B cell (primary cell): Measurements from ENCODE around the gene PPAN. TPM values are rescaled to one million over a fixed set of nuclear protein-coding genes. Genes with fewer than 3 reads are reported as not detected.

ENCODE experiments used
- ATAC-seq: fragments of 200-7000 bp; cut with Tn5 transposase; one replicate; pipeline ENCODE4 v1.10.0; 2021; ENCODE audit warnings: low read depth, mild to moderate bottlenecking, moderate number of reproducible peaks, moderate library complexity
- CTCF ChIA-PET: fragments of 350-600 bp; sonication (Branson Sonifier 250); formaldehyde crosslinking; loops from one replicate; lab custom pipeline; 2021; ENCODE audit warnings: antibody characterized with exemption, inconsistent platforms; lab: Charles Lee
- POLR2A ChIA-PET: fragments of 350-600 bp; sonication (Branson Sonifier 250); formaldehyde crosslinking; loops from one replicate; lab custom pipeline; 2021; ENCODE audit warnings: antibody characterized with exemption; lab: Charles Lee
- DNase-seq: peaks from one replicate; pipeline ENCODE4 v3.0.0; 2013
- H2AFZ ChIP-seq: 2 replicates; pipeline ENCODE4 v1.6.1; 2012; ENCODE audit warnings: mild to moderate bottlenecking, low read depth, low read length; ENCODE audit not compliant: insufficient read depth, poor library complexity, severe bottlenecking
- H3K27ac ChIP-seq, 2 donors: 1 replicate in 1 of 2; 2 replicates in 1 of 2; pipeline ENCODE4 v1.5.1; 2012 to 2013; ENCODE audit warnings: low read length in 2 of 2, mild to moderate bottlenecking in 2 of 2, moderate library complexity in 1 of 2
- H3K27me3 ChIP-seq, 4 experiments: fragments of 200-600 bp in 1 of 4; sonication (generic) in 1 of 4; replicated peaks in 1 of 4; 1 replicate in 2 of 4; 2 replicates in 2 of 4; pipeline versions ENCODE4 v1.6.1 to v1.7.0; 2013 to 2016; ENCODE audit warnings: low read length in 3 of 4, mild to moderate bottlenecking in 2 of 4, mixed read lengths in 1 of 4, moderate library complexity in 1 of 4; ENCODE audit not compliant: insufficient read depth in 4 of 4, control insufficient read depth in 3 of 4; ENCODE audit errors: control extremely low read depth in 1 of 4
- H3K36me3 ChIP-seq, 2 experiments: replicated peaks in 1 of 2; 1 replicate in 1 of 2; 2 replicates in 1 of 2; pipeline versions ENCODE4 v1.6.1 to v1.7.1; 2013; ENCODE audit warnings: low read length in 1 of 2; ENCODE audit not compliant: insufficient read depth in 2 of 2, control insufficient read depth in 1 of 2; ENCODE audit errors: control extremely low read depth in 1 of 2, extremely low read depth in 1 of 2
- H3K4me1 ChIP-seq, 2 donors: fragments of 200-600 bp in 1 of 2; sonication (generic) in 1 of 2; 1 replicate in 1 of 2; 2 replicates in 1 of 2; pipeline versions ENCODE4 v1.5.1 to v1.6.1; 2013 to 2017; ENCODE audit warnings: low read length in 2 of 2; ENCODE audit not compliant: control insufficient read depth in 2 of 2, insufficient read depth in 2 of 2
- H3K4me2 ChIP-seq: replicated peaks from 2 replicates; pipeline ENCODE3; 2012; ENCODE audit warnings: mild to moderate bottlenecking, low read depth, low read length; ENCODE audit not compliant: poor library complexity, severe bottlenecking
- H3K4me3 ChIP-seq, 5 experiments: fragments of 200-600 bp in 1 of 5; sonication (generic) in 1 of 5; 1 replicate in 3 of 5; 2 replicates in 2 of 5; pipeline versions ENCODE4 v1.5.1 to v1.7.0; 2011 to 2016; ENCODE audit warnings: low read length in 4 of 5, mild to moderate bottlenecking in 4 of 5, low read depth in 2 of 5, control low read depth in 1 of 5, moderate library complexity in 1 of 5; ENCODE audit not compliant: insufficient read depth in 1 of 5; ENCODE audit errors: control extremely low read depth in 1 of 5, extremely low read depth in 1 of 5
- H3K79me2 ChIP-seq: fragments of 200-600 bp; sonication (generic); one replicate; pipeline ENCODE4 v1.6.0; 2016; ENCODE audit warnings: low read length; ENCODE audit not compliant: control insufficient read depth, insufficient read depth
- H3K9ac ChIP-seq: fragments of 200-600 bp; sonication (generic); 2 replicates; pipeline ENCODE4 v1.6.1; 2017; ENCODE audit warnings: mild to moderate bottlenecking, low read length, moderate library complexity
- H3K9me3 ChIP-seq, 3 donors: one replicate each; pipeline versions ENCODE4 v1.6.1 to v1.7.1; 2013; ENCODE audit warnings: low read length in 2 of 3; ENCODE audit not compliant: control insufficient read depth in 2 of 3, insufficient read depth in 1 of 3; ENCODE audit errors: control extremely low read depth in 1 of 3
- H4K20me1 ChIP-seq: 2 replicates; pipeline ENCODE4 v1.6.0; 2012; ENCODE audit warnings: mild to moderate bottlenecking, low read length; ENCODE audit not compliant: insufficient read depth, control insufficient read depth, poor library complexity, severe bottlenecking
- H3K27ac Mint-ChIP-seq: one replicate; pipeline ENCODE4 v1.8.0; 2021; ENCODE audit warnings: mixed read lengths
- H3K27me3 Mint-ChIP-seq: one replicate; pipeline ENCODE4 v1.8.0; 2021; ENCODE audit warnings: mixed read lengths
- H3K4me1 Mint-ChIP-seq: one replicate; pipeline ENCODE4 v1.8.0; 2021; ENCODE audit warnings: mixed read lengths
- H3K4me3 Mint-ChIP-seq: one replicate; pipeline ENCODE4 v1.8.0; 2021; ENCODE audit warnings: mixed read lengths
- H3K9me3 Mint-ChIP-seq: one replicate; pipeline ENCODE4 v1.8.0; 2022; ENCODE audit warnings: mixed read lengths; ENCODE audit not compliant: insufficient read depth
- EZH2 ChIP-seq: IDR thresholded peaks from 2 replicates; pipeline ENCODE4 v1.6.1; 2012; ENCODE audit warnings: borderline replicate concordance, low read depth, mild to moderate bottlenecking, moderate library complexity, low read length; ENCODE audit not compliant: insufficient read depth, poor library complexity, severe bottlenecking
- WGBS: methylation state at CpG from one replicate; pipeline ENCODE4 v1.1.5; 2013; ENCODE audit warnings: missing lambda C conversion rate; ENCODE audit not compliant: insufficient coverage; 5-methylcytosine and 5-hydroxymethylcytosine counted together
- intact Hi-C: fragments of 100-400 bp; cut with micrococcal nuclease; formaldehyde crosslinking; loops from one replicate; pipeline ENCODE4 v1.10.0; 2022
- polyA minus RNA-seq: library from RNA; depleted of rRNA, polyadenylated mRNA; stranded (reverse); fragments of >200 nt; gene quantifications from 2 replicates; pipeline ENCODE4 v1.2.3, GENCODE V29; 2012
- polyA plus RNA-seq: library from polyadenylated mRNA; depleted of rRNA; stranded (reverse); fragments of >200 nt; gene quantifications from 2 replicates; pipeline ENCODE4 v1.2.3, GENCODE V29; 2012
- total RNA-seq, 2 donors: library from RNA; stranded (reverse); fragments of 120-200 nt in 1 of 2; gene quantifications; 1 replicate in 1 of 2; 2 replicates in 1 of 2; pipeline versions ENCODE4 v1.2.3 to v1.2.4, GENCODE V29; 2013 to 2022
- TF ChIP-seq, protein P1 (sequence below): fragments of 200-600 bp; IDR thresholded peaks from one replicate; pipeline ENCODE4 v1.8.0; 2022; ENCODE audit warnings: antibody characterized with exemption, mild to moderate bottlenecking

The PPAN gene, protein sequence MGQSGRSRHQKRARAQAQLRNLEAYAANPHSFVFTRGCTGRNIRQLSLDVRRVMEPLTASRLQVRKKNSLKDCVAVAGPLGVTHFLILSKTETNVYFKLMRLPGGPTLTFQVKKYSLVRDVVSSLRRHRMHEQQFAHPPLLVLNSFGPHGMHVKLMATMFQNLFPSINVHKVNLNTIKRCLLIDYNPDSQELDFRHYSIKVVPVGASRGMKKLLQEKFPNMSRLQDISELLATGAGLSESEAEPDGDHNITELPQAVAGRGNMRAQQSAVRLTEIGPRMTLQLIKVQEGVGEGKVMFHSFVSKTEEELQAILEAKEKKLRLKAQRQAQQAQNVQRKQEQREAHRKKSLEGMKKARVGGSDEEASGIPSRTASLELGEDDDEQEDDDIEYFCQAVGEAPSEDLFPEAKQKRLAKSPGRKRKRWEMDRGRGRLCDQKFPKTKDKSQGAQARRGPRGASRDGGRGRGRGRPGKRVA
- 80.5 and 88.0 TPM in 2 replicates for total RNA-seq
- total RNA-seq (2013) = 33.8 TPM
- polyA plus RNA-seq = 42.2 and 51.0 TPM in 2 replicates
- 59.0 and 90.2 TPM in 2 replicates for polyA minus RNA-seq

DNA sequence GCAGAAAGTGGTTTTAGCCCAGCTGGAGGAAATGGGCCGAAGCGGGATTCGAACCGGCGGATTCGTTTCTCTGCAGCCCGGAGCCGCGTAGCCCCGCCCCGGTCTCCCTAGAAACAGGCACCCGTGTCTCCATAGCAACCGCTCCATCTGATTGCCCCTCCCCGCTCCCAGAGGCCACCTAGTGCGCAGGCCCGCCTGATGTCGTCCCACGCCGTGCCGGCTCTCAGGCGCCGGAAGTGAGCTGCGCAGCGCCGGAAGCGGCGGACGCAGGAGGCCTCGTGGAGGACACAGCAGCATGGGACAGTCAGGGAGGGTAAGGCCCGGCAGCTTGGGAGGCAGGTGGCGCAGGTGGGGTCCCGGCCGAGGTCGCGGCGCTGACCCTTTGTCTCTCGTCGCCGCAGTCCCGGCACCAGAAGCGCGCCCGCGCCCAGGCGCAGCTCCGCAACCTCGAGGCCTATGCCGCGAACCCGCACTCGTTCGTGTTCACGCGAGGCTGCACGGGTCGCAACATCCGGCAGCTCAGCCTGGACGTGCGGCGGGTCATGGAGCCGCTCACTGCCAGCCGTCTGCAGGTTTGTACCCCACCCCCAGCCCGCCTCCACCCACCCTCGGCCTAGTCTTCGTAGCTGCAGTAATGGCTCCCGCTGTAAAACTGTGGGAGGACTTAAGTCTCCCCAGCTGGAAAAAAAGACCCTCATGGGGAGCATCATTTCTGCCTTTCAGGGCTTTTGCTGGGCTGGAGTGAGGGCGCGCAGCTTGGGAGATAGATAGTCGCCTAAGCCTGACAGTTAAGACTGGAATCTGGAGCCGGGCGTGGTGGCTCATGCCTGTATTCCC lies at the start of gene PPAN:
Gene PPAN (plus strand): TSS at position 263 of the 837 bp plus-strand sequence. CDS start 33 bp downstream, at position 296.
- ATAC-seq = peak; percentile 60
- DNase-seq = peak; percentile 98
- Histone ChIP-seq H3K9ac (peak within 1 kb of the TSS; percentile 78), H3K4me1 (peaks cover 53 to 73% of the 10 kb centered on the region in 2 donors), H3K4me3 (peak within 1 kb of the TSS; percentile 4 to 71 (median 69)), H2AFZ (peak within 1 kb of the TSS; percentile 81), H3K36me3 (peaks cover 0 to 42% of the 10 kb centered on the region in 2 experiments), H3K4me2 (peak within 1 kb of the TSS; percentile 83), H3K79me2 (peaks cover 37% of the 10 kb centered on the region), H3K27me3 (no peaks in the 10 kb centered on the region), H3K27ac (peak within 1 kb of the TSS; percentile 97 to 99), H4K20me1 (peaks cover 35% of the 10 kb centered on the region), H3K9me3 (no peaks in the 10 kb centered on the region)
- CTCF ChIA-PET = interaction anchor here (1.0 to 14.9 kb wide), 5 partner anchors 9 to 1020 kb away, joined by 3 to 263 read pairs (median 5); partner anchors contain the start of genes EIF3G and P2RY11
- intact Hi-C loops = loop anchor here (1.0 to 10.0 kb wide), 4 partner anchors 10 to 298 kb away; partner anchors contain the start of genes CDC37 and SHFL
- POLR2A ChIA-PET = interaction anchor here (0.6 to 3.1 kb wide), 10 partner anchors 10 to 1077 kb away, joined by 3 to 26 read pairs (median 4); no protein-coding TSS in a partner anchor
- H3K27ac Mint-ChIP-seq = peak within 1 kb of the TSS; percentile 99
- H3K27me3 Mint-ChIP-seq = no peaks in the 10 kb centered on the region
- TF ChIP-seq EZH2 = no peak
- TF ChIP-seq, protein P1, sequence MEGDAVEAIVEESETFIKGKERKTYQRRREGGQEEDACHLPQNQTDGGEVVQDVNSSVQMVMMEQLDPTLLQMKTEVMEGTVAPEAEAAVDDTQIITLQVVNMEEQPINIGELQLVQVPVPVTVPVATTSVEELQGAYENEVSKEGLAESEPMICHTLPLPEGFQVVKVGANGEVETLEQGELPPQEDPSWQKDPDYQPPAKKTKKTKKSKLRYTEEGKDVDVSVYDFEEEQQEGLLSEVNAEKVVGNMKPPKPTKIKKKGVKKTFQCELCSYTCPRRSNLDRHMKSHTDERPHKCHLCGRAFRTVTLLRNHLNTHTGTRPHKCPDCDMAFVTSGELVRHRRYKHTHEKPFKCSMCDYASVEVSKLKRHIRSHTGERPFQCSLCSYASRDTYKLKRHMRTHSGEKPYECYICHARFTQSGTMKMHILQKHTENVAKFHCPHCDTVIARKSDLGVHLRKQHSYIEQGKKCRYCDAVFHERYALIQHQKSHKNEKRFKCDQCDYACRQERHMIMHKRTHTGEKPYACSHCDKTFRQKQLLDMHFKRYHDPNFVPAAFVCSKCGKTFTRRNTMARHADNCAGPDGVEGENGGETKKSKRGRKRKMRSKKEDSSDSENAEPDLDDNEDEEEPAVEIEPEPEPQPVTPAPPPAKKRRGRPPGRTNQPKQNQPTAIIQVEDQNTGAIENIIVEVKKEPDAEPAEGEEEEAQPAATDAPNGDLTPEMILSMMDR = no peak
- under 1% methylated on average over 71 of the region's 71 CpGs for WGBS
- no peaks in the 10 kb centered on the region for H3K9me3 Mint-ChIP-seq
- peak within 1 kb of the TSS; percentile 92 for H3K4me3 Mint-ChIP-seq
- H3K4me1 Mint-ChIP-seq = peaks cover 58% of the 10 kb centered on the region
